Mesendoderm (in vitro differentiated cells): Measurements from ENCODE around the gene PJA1.

Source experiments
- DNase-seq: peaks from one replicate; pipeline ENCODE4 v3.0.0; 2013
- H2AK5ac ChIP-seq: 2 replicates; pipeline ENCODE4 v1.6.1; 2013; ENCODE audit warnings: low read length, inconsistent platforms
- H2BK120ac ChIP-seq: 2 replicates; pipeline ENCODE4 v1.6.1; 2013; ENCODE audit warnings: low read depth, mild to moderate bottlenecking, low read length, moderate library complexity, mixed read lengths
- H2BK15ac ChIP-seq: replicated peaks from 2 replicates; pipeline ENCODE4 v1.6.1; 2013; ENCODE audit warnings: low read depth, mild to moderate bottlenecking, moderate library complexity
- H2BK5ac ChIP-seq: 2 replicates; pipeline ENCODE4 v1.6.1; 2013; ENCODE audit warnings: low read length, inconsistent platforms
- H3K18ac ChIP-seq: 2 replicates; pipeline ENCODE4 v1.6.1; 2013; ENCODE audit warnings: mild to moderate bottlenecking, low read length, mixed read lengths
- H3K23ac ChIP-seq: one replicate; pipeline ENCODE4 v1.6.1; 2013; ENCODE audit warnings: low read length
- H3K27ac ChIP-seq: 2 replicates; pipeline ENCODE4 v1.5.1; 2013; ENCODE audit warnings: low read depth, mild to moderate bottlenecking, inconsistent platforms, low read length, moderate library complexity
- H3K27me3 ChIP-seq: 2 replicates; pipeline ENCODE4 v1.6.1; 2013; ENCODE audit warnings: low read length, control low read depth, mild to moderate bottlenecking, inconsistent platforms; ENCODE audit not compliant: insufficient read depth, poor library complexity
- H3K36me3 ChIP-seq: 2 replicates; pipeline ENCODE4 v1.6.1; 2013; ENCODE audit warnings: low read length, inconsistent platforms; ENCODE audit not compliant: control insufficient read depth, insufficient read depth
- H3K4ac ChIP-seq: one replicate; pipeline ENCODE4 v1.6.1; 2013; ENCODE audit warnings: low read depth, mild to moderate bottlenecking, low read length, moderate library complexity
- H3K4me1 ChIP-seq: 2 replicates; pipeline ENCODE4 v1.6.1; 2013; ENCODE audit warnings: low read depth, low read length, inconsistent platforms; ENCODE audit not compliant: control insufficient read depth
- H3K4me2 ChIP-seq: 2 replicates; pipeline ENCODE4 v1.6.1; 2013; ENCODE audit warnings: low read length
- H3K4me3 ChIP-seq: 2 replicates; pipeline ENCODE4 v1.5.1; 2013; ENCODE audit warnings: mild to moderate bottlenecking, low read length
- H3K56ac ChIP-seq: one replicate; pipeline ENCODE4 v1.6.1; 2013; ENCODE audit warnings: low read length
- H3K79me1 ChIP-seq: 2 replicates; pipeline ENCODE4 v1.6.1; 2013; ENCODE audit warnings: low read length, inconsistent platforms
- H3K79me2 ChIP-seq: 2 replicates; pipeline ENCODE4 v1.6.1; 2013; ENCODE audit warnings: mild to moderate bottlenecking, low read length; ENCODE audit not compliant: control insufficient read depth, insufficient read depth
- H3K9ac ChIP-seq: 2 replicates; pipeline ENCODE4 v1.6.1; 2013; ENCODE audit warnings: low read length, inconsistent platforms
- H4K5ac ChIP-seq: one replicate; pipeline ENCODE4 v1.6.1; 2013; ENCODE audit warnings: low read length
- H4K8ac ChIP-seq: one replicate; pipeline ENCODE4 v1.6.1; 2013; ENCODE audit warnings: low read depth, mild to moderate bottlenecking, control low read depth, low read length, moderate library complexity
- WGBS: extraction: QIAGEN DNeasy Blood & Tissue Kit; methylation state at CpG from one replicate; pipeline ENCODE4 v1.1.7; 2013; ENCODE audit warnings: low lambda C conversion rate, missing lambda C conversion rate; ENCODE audit not compliant: insufficient coverage; ENCODE audit errors: extremely low coverage; 5-methylcytosine and 5-hydroxymethylcytosine counted together

The PJA1 gene

DNA sequence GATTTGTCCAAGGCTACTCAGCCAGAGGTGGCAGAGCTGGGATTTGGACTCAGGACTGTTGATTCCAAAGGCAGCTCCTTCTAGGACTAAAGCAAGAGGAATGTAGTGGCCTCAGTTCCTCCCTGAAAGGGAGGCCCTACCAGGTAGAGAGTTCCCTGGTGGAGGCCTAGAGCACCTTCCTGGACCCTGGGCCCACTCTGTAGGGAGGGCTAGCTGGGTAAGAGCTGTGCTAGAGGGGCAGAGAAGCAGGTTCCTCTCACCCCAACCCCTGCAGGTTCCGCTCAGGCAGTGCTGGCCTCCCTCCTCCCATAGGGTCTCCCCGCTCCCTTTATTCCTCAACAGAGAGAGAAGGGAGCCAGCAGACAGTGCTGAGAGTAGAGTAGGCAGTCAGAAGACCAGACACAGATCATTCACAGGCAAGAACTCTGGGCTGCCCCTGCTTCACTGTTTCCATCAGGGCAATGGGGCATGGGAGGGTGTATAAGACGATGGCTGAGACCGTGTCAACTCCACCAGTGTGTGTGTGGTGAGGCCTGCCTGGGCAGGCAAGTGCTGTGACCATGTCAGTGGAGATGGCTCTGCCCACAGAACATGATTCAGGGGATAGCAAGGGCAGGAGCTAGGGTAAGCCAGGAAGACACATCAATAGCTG lies 12.4 kb upstream of the PJA1 start:
- Histone ChIP-seq H3K4ac (no peak overlapping the region), H3K36me3 (no peaks in the 10 kb centered on the region), H4K5ac (no peak overlapping the region), H2AK5ac (no peak overlapping the region), H3K4me1 (no peaks in the 10 kb centered on the region), H2BK120ac (no peak overlapping the region), H3K27ac (no peak overlapping the region), H3K18ac (no peak overlapping the region), H3K4me3 (no peak overlapping the region), H3K4me2 (no peak overlapping the region), H3K9ac (no peak overlapping the region), H2BK15ac (no peak overlapping the region), H3K27me3 (no peaks in the 10 kb centered on the region), H3K23ac (no peak overlapping the region), H3K56ac (no peak overlapping the region), H3K79me1 (no peaks in the 10 kb centered on the region), H4K8ac (no peak overlapping the region), H3K79me2 (no peaks in the 10 kb centered on the region), H2BK5ac (no peak overlapping the region)
- DNase-seq: no peak
- no CpG with 5 or more reads among the region's 4 CpGs for WGBS

- H3K18ac ChIP-seq: no peak overlapping the region
- H2AK5ac ChIP-seq: no peak overlapping the region
- H3K9ac ChIP-seq: no peak overlapping the region
- H2BK5ac ChIP-seq: no peak overlapping the region
- H3K27me3 ChIP-seq: no peaks in the 10 kb centered on the region
- H3K4me1 ChIP-seq: no peaks in the 10 kb centered on the region
- H3K79me1 ChIP-seq: no peaks in the 10 kb centered on the region
- no peak overlapping the region for H3K56ac ChIP-seq
- H3K4me3 ChIP-seq: no peak overlapping the region
- no peak overlapping the region for H3K4ac ChIP-seq
- H4K5ac ChIP-seq: no peak overlapping the region
- no peak overlapping the region for H3K23ac ChIP-seq
- H3K27ac ChIP-seq: no peak overlapping the region
- no peak overlapping the region for H2BK15ac ChIP-seq
- no peak overlapping the region for H2BK120ac ChIP-seq
- DNase-seq: no peak
- H3K36me3 ChIP-seq: no peaks in the 10 kb centered on the region
- WGBS: no CpG with 5 or more reads among the region's 3 CpGs
- no peaks in the 10 kb centered on the region for H3K79me2 ChIP-seq
- H3K4me2 ChIP-seq: no peak overlapping the region
- H4K8ac ChIP-seq: no peak overlapping the region
These were observed 10.8 kb upstream of the PJA1 start for GRCh38 chrX:69176053-69176452.

DNA sequence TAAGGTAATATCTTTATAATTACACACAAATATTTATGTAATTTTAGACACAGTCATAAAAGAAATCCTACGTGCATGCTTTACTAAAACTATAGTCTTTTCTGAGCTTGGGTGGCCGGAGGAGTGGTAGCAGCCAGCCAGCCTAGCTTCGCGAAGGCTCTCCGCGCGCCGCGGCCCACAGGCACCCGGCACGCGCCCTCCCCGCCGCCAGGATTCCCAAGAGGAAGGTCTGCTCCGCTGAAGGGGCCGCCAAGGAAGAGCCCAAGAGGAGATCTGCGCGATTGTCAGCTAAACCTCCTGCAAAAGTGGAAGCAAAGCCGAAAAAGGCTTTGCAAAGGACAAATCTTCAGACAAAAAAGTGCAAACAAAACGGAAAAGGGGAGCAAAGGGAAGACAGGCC lies 8.7 kb upstream of the PJA1 start:
- H2BK5ac ChIP-seq: no peak overlapping the region
- DNase-seq: peak; percentile 38

DNA sequence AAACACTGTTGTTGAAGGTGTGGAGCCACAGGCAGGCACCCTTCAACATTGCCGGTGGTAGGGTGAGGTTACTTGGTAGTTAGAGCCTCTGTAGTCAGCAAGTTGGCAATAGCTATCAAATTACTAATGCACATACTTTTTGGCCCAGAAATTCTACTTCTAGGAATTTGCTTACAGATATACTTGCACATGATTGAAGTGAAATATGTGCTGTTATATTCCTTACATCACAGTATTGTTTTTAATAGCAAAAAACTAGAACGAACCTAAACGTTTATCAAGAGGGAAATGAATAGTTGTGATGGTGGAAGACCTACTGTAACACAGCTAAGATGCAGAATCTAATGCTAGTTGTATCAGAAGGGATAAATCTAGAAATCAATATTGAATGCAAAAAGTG lies 7.7 kb upstream of the PJA1 start:
- Histone ChIP-seq H3K4me2 (no peak overlapping the region), H3K79me2 (no peaks in the 10 kb centered on the region), H2BK5ac (no peak overlapping the region), H3K4ac (no peak overlapping the region), H2BK15ac (no peak overlapping the region), H4K5ac (no peak overlapping the region), H3K36me3 (no peaks in the 10 kb centered on the region), H3K9ac (no peak overlapping the region), H3K79me1 (no peaks in the 10 kb centered on the region), H3K18ac (no peak overlapping the region), H2AK5ac (no peak overlapping the region), H3K4me1 (no peaks in the 10 kb centered on the region), H3K23ac (no peak overlapping the region), H3K27me3 (no peaks in the 10 kb centered on the region), H3K27ac (no peak overlapping the region), H2BK120ac (no peak overlapping the region), H4K8ac (no peak overlapping the region), H3K4me3 (no peak overlapping the region), H3K56ac (no peak overlapping the region)
- no peak for DNase-seq
- no CpG with 5 or more reads among the region's 3 CpGs for WGBS

More for the DNA sequence above, 8.7 kb upstream of the PJA1 start:
- no peak overlapping the region for H3K4ac ChIP-seq
- H3K4me3 ChIP-seq: no peak overlapping the region
- H2BK120ac ChIP-seq: no peak overlapping the region
- no peak overlapping the region for H3K56ac ChIP-seq
- no peaks in the 10 kb centered on the region for H3K79me1 ChIP-seq
- no peak overlapping the region for H3K23ac ChIP-seq
- H3K18ac ChIP-seq: no peak overlapping the region
- H3K4me2 ChIP-seq: no peak overlapping the region
- H3K4me1 ChIP-seq: no peaks in the 10 kb centered on the region
- no peak overlapping the region for H2BK15ac ChIP-seq
- H3K9ac ChIP-seq: no peak overlapping the region
- H2AK5ac ChIP-seq: no peak overlapping the region
- H3K27ac ChIP-seq: no peak overlapping the region
- WGBS: no CpG with 5 or more reads among the region's 20 CpGs
- no peaks in the 10 kb centered on the region for H3K79me2 ChIP-seq
- no peaks in the 10 kb centered on the region for H3K27me3 ChIP-seq
- H4K8ac ChIP-seq: no peak overlapping the region
- no peak overlapping the region for H4K5ac ChIP-seq
- H3K36me3 ChIP-seq: no peaks in the 10 kb centered on the region

GRCh38 chrX:69170319-69170718 lies 5.1 kb upstream of the PJA1 start:
- Histone ChIP-seq H2BK5ac (no peak overlapping the region), H2BK15ac (no peak overlapping the region), H3K4ac (no peak overlapping the region), H3K56ac (no peak overlapping the region), H4K8ac (no peak overlapping the region), H3K4me1 (no peaks in the 10 kb centered on the region), H3K79me2 (no peaks in the 10 kb centered on the region), H3K27ac (no peak overlapping the region), H3K27me3 (no peaks in the 10 kb centered on the region), H3K9ac (no peak overlapping the region), H2BK120ac (no peak overlapping the region), H3K23ac (no peak overlapping the region), H4K5ac (no peak overlapping the region), H3K36me3 (no peaks in the 10 kb centered on the region), H2AK5ac (no peak overlapping the region), H3K4me3 (no peak overlapping the region), H3K18ac (no peak overlapping the region), H3K79me1 (no peaks in the 10 kb centered on the region), H3K4me2 (no peak overlapping the region)
- no peak for DNase-seq
